Common myeloid progenitor, CD34-positive (primary cell): ENCODE results near the gene SCGB1D1.

Experiments used
- CTCF ChIA-PET: fragments of 350-600 bp; sonication (Branson Sonifier 250); formaldehyde crosslinking; loops from one replicate; lab custom pipeline; 2021; ENCODE audit warnings: antibody characterized with exemption; lab: Charles Lee
- POLR2A ChIA-PET: fragments of 350-600 bp; sonication (Branson Sonifier 250); formaldehyde crosslinking; loops from one replicate; lab custom pipeline; 2021; ENCODE audit warnings: antibody characterized with exemption; lab: Charles Lee
- DNase-seq, 3 donors: peaks; one replicate each; pipeline versions ENCODE4 v3.0.0 to v3.0.0-alpha.2; 2013
- H3K27ac ChIP-seq, 2 experiments: 1 replicate in 1 of 2; 2 replicates in 1 of 2; pipeline ENCODE4 v1.7.0; 2013; ENCODE audit warnings: inconsistent platforms in 2 of 2, low read length in 2 of 2, mild to moderate bottlenecking in 2 of 2, low read depth in 1 of 2, moderate library complexity in 1 of 2; ENCODE audit not compliant: severe bottlenecking in 2 of 2, insufficient read depth in 1 of 2, poor library complexity in 1 of 2
- H3K27me3 ChIP-seq, 5 experiments: replicated peaks in 2 of 5; 1 replicate in 3 of 5; 2 replicates in 2 of 5; pipeline versions ENCODE4 v1.6.1 to v1.7.0; 2013; ENCODE audit warnings: low read length in 4 of 5, mild to moderate bottlenecking in 2 of 5, moderate library complexity in 2 of 5, inconsistent platforms in 1 of 5; ENCODE audit not compliant: insufficient read depth in 5 of 5, control insufficient read depth in 4 of 5
- H3K36me3 ChIP-seq, 4 experiments: 1 replicate in 2 of 4; 2 replicates in 2 of 4; pipeline versions ENCODE4 v1.6.1 to v1.7.0; 2013; ENCODE audit warnings: low read length in 3 of 4, control low read depth in 1 of 4, mild to moderate bottlenecking in 1 of 4; ENCODE audit not compliant: control insufficient read depth in 4 of 4, insufficient read depth in 4 of 4
- H3K4me1 ChIP-seq, 4 experiments: 1 replicate in 3 of 4; 2 replicates in 1 of 4; pipeline versions ENCODE4 v1.6.1 to v1.7.1; 2013; ENCODE audit warnings: low read length in 3 of 4, mild to moderate bottlenecking in 3 of 4, control low read depth in 1 of 4, inconsistent platforms in 1 of 4, moderate library complexity in 1 of 4; ENCODE audit not compliant: control insufficient read depth in 4 of 4, insufficient read depth in 4 of 4; ENCODE audit errors: control extremely low read depth in 1 of 4
- H3K4me3 ChIP-seq, 7 experiments: 1 replicate in 4 of 7; 2 replicates in 3 of 7; pipeline versions ENCODE4 v1.5.1 to v1.7.0; 2013; ENCODE audit warnings: mild to moderate bottlenecking in 7 of 7, low read length in 6 of 7, moderate library complexity in 6 of 7, inconsistent platforms in 2 of 7, low read depth in 2 of 7, control low read depth in 1 of 7; ENCODE audit not compliant: insufficient read depth in 4 of 7, control insufficient read depth in 1 of 7; ENCODE audit errors: extremely low read depth in 1 of 7
- H3K9me3 ChIP-seq, 5 experiments: 1 replicate in 4 of 5; 2 replicates in 1 of 5; pipeline versions ENCODE4 v1.6.1 to v1.7.1; 2013; ENCODE audit warnings: low read length in 4 of 5, mild to moderate bottlenecking in 2 of 5, inconsistent platforms in 1 of 5, low read depth in 1 of 5, moderate library complexity in 1 of 5; ENCODE audit not compliant: control insufficient read depth in 4 of 5, insufficient read depth in 2 of 5; ENCODE audit errors: control extremely low read depth in 1 of 5
- WGBS: methylation state at CpG from one replicate; pipeline ENCODE4 v1.1.5; 2013; ENCODE audit not compliant: insufficient coverage; 5-methylcytosine and 5-hydroxymethylcytosine counted together

The SCGB1D1 gene

GRCh38 chr11:62144641-62145255, 45.3 kb upstream of the SCGB1D1 start:
- no peaks in the 10 kb centered on the region for H3K4me1 ChIP-seq
- CTCF ChIA-PET = interaction anchor here (1.2 to 1.4 kb wide), 2 partner anchors 27 to 32 kb away, joined by 3 to 4 read pairs; no protein-coding TSS in a partner anchor
- H3K27ac ChIP-seq = no peak overlapping the region
- H3K9me3 ChIP-seq = no peaks in the 10 kb centered on the region
- peaks cover 13 to 97% (median 67%) of the 10 kb centered on the region in 4 experiments for H3K36me3 ChIP-seq
- POLR2A ChIA-PET = no interaction called here
- no peak for DNase-seq
- 97% methylated on average over 22 of the region's 24 CpGs for WGBS
- H3K4me3 ChIP-seq = no peak overlapping the region
- no peaks in the 10 kb centered on the region for H3K27me3 ChIP-seq

DNA sequence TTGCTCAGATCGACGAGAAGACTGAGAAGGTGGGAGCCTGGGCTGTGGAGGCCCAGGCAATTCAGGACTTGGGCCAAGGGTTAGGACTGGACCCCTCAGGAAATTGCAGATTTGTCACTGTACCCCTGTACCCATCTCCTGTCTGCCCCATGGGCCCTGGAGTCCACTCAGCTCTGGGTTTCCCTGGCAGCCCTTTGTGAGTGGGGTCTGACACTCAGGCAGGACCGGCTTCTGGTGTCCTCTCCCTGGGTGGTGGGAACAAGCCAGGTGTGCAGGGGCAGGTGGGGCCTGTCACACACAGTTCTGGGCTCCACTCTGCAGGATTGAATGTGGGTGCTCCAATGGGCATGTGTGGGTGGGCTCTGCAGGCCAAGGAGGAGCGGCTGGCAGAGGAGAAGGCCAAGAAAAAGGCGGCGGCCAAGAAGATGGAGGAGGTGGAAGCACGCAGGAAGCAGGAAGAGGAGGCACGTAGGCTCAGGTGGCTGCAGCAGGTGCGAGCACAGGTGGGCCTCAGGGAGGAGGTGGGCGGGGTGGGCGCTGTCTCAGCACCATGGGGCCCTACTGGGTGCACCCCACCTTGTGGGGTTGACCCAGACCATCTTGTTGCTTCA, 44.6 kb upstream of the SCGB1D1 start:
- Histone ChIP-seq H3K27me3 (no peaks in the 10 kb centered on the region), H3K4me3 (no peak overlapping the region), H3K27ac (no peak overlapping the region), H3K9me3 (no peaks in the 10 kb centered on the region), H3K4me1 (no peaks in the 10 kb centered on the region), H3K36me3 (peaks cover 17 to 97% (median 70%) of the 10 kb centered on the region in 4 experiments)
- ChIA-PET CTCF (no interaction called here), POLR2A (no interaction called here)
- WGBS = 99% methylated on average over 11 of the region's 11 CpGs
- no peak for DNase-seq

GRCh38 chr11:62146476-62147200, 43.4 kb upstream of the SCGB1D1 start:
- DNase-seq = no peak
- Histone ChIP-seq H3K27me3 (no peaks in the 10 kb centered on the region), H3K4me3 (no peak overlapping the region), H3K9me3 (no peaks in the 10 kb centered on the region), H3K27ac (no peak overlapping the region), H3K4me1 (no peaks in the 10 kb centered on the region), H3K36me3 (peaks cover 14 to 97% (median 72%) of the 10 kb centered on the region in 4 experiments)
- ChIA-PET POLR2A (no interaction called here), CTCF (interaction anchor here (1.2 kb wide), 1 partner anchor 14 kb away, joined by 3 read pairs; no protein-coding TSS in a partner anchor)
- WGBS = 98% methylated on average over 30 of the region's 36 CpGs

- H3K4me3 ChIP-seq = no peak overlapping the region
- H3K36me3 ChIP-seq = peaks cover 15 to 96% (median 69%) of the 10 kb centered on the region in 4 experiments
- no peaks in the 10 kb centered on the region for H3K27me3 ChIP-seq
- H3K27ac ChIP-seq = no peak overlapping the region
- POLR2A ChIA-PET = no interaction called here
- CTCF ChIA-PET = interaction anchor here (1.2 kb wide), 1 partner anchor 15 kb away, joined by 3 read pairs; no protein-coding TSS in a partner anchor
- WGBS = 97% methylated on average over 11 of the region's 12 CpGs
- no peaks in the 10 kb centered on the region for H3K9me3 ChIP-seq
- no peak for DNase-seq
- no peaks in the 10 kb centered on the region for H3K4me1 ChIP-seq
Observed at GRCh38 chr11:62147545-62147944, 42.5 kb upstream of the SCGB1D1 start.

- peaks cover 16 to 92% (median 65%) of the 10 kb centered on the region in 4 experiments for H3K36me3 ChIP-seq
- no peaks in the 10 kb centered on the region for H3K27me3 ChIP-seq
- 97% methylated on average over 6 of the region's 10 CpGs for WGBS
- no peak overlapping the region for H3K27ac ChIP-seq
- no peaks in the 10 kb centered on the region for H3K9me3 ChIP-seq
- H3K4me3 ChIP-seq = no peak overlapping the region
- DNase-seq = no peak
- CTCF ChIA-PET = interaction anchor here (0.6 kb wide), 1 partner anchor 407 kb away, joined by 4 read pairs; no protein-coding TSS in a partner anchor
- H3K4me1 ChIP-seq = no peaks in the 10 kb centered on the region
- POLR2A ChIA-PET = no interaction called here
Observed at GRCh38 chr11:62148271-62148980, 41.6 kb upstream of the SCGB1D1 start.

DNA sequence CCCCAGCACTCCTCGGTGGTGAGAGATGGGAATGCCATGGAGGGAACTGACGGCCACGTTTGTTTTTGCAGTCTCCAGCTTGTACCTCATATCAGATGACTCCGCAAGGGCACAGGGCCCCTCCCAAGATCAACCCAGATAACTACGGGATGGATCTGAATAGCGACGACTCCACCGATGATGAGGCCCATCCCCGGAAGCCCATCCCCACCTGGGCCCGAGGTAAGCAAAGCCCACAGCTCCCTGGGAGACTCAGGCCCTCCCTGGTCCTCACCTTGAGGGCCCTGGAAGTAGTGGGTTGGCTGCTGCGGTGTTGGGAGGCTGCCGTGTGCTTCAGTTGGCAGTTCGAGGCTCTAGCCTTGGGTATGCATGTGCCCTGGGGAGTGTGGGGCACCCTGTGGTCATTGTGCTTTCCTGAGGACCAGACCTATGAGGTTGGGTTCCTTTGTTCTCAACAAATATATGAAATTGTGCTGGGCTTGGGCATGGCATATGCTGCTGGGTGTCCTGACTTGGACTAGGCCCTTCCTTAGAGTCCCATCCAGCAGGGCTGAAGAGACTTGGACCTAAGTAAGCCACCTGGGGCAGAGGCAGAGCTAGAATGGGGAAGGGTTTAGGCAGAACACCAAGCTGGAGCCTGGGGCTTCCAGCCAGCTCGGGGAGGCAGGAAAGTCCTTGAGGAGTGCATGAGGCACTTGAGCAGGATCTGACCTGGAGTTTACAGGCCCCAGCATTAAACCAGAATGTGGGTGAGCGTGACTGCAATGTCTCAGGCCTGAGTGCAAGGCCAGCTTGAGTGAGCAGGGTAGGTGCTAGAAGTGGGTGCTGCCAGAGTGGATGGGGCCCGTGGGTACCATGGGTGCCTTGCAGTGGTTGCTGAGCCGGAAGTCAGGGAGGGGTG, 39.8 kb upstream of the SCGB1D1 start:
- Histone ChIP-seq H3K4me3 (no peak overlapping the region), H3K27me3 (no peaks in the 10 kb centered on the region), H3K9me3 (no peaks in the 10 kb centered on the region), H3K4me1 (no peaks in the 10 kb centered on the region), H3K27ac (no peak overlapping the region), H3K36me3 (peaks cover 16 to 78% (median 55%) of the 10 kb centered on the region in 4 experiments)
- WGBS = 94% methylated on average over 13 of the region's 17 CpGs
- no peak for DNase-seq
- CTCF ChIA-PET = interaction anchor here (1.3 to 1.9 kb wide), 2 partner anchors 20 to 23 kb away, joined by 3 to 6 read pairs; no protein-coding TSS in a partner anchor
- POLR2A ChIA-PET = no interaction called here
